Measurements from ENCODE around the gene BTF3.
A peak's percentile ranks its signal among the peaks of the same experiment; 100 is the strongest.
"Not testable (repeated sequence)": the region's sequence is repeated elsewhere in the genome, so short reads cannot be mapped to it uniquely, and the experiment has no call there.

The BTF3 gene

GRCh38 chr5:73486119-73486899 lies 11.9 kb upstream of the BTF3 start:
- DNase-seq = no peak

GRCh38 chr5:73487257-73487656 lies 11.0 kb upstream of the BTF3 start:
- DNase-seq = not testable (repeated sequence)

- no peak for DNase-seq
Measured at GRCh38 chr5:73487815-73488214, 10.4 kb upstream of the BTF3 start.

- no peak for DNase-seq
Measured at GRCh38 chr5:73488806-73489205, 9.4 kb upstream of the BTF3 start.

GRCh38 chr5:73490088-73490487 lies 8.2 kb upstream of the BTF3 start:
- no peak for DNase-seq

GRCh38 chr5:73491155-73491554 lies 7.1 kb upstream of the BTF3 start:
- no peak for DNase-seq

- no peak for DNase-seq
Measured at GRCh38 chr5:73493421-73493820, 4.8 kb upstream of the BTF3 start.

- no peak for DNase-seq
Measured at GRCh38 chr5:73494721-73495120, 3.5 kb upstream of the BTF3 start.

- DNase-seq = no peak
Measured at GRCh38 chr5:73495772-73496335, 2.4 kb upstream of the BTF3 start.

GRCh38 chr5:73496984-73497457 lies 1.2 kb upstream of the BTF3 start:
- DNase-seq = no peak

GRCh38 chr5:73497497-73498056 lies 665 bp upstream of the BTF3 start:
- no peak for DNase-seq

- no peak for DNase-seq
Measured at GRCh38 chr5:73499187-73499586, 945 bp downstream of the BTF3 start.

- no peak for DNase-seq
Measured at GRCh38 chr5:73499756-73500155, 1.5 kb downstream of the BTF3 start.

- no peak for DNase-seq
Measured at GRCh38 chr5:73501406-73501805, 3.2 kb downstream of the BTF3 start.

GRCh38 chr5:73506459-73506955 lies 8.3 kb downstream of the BTF3 start:
- DNase-seq = no peak

- DNase-seq = no peak
Measured at GRCh38 chr5:73507062-73507461, 8.8 kb downstream of the BTF3 start.

GRCh38 chr5:73508521-73508920 lies 10.3 kb downstream of the BTF3 start:
- not testable (repeated sequence) for DNase-seq

GRCh38 chr5:73513996-73514395 lies 15.8 kb downstream of the BTF3 start:
- DNase-seq = no peak

GRCh38 chr5:73514418-73514817 lies 16.2 kb downstream of the BTF3 start:
- DNase-seq = no peak

GRCh38 chr5:73515232-73515631 lies 17.0 kb downstream of the BTF3 start:
- DNase-seq = no peak

GRCh38 chr5:73519531-73520283 lies 21.5 kb downstream of the BTF3 start:
- peak; percentile 69 for DNase-seq

- DNase-seq = no peak
Measured at GRCh38 chr5:73522989-73523388, 24.7 kb downstream of the BTF3 start.

GRCh38 chr5:73523861-73524260 lies 25.6 kb downstream of the BTF3 start:
- DNase-seq = no peak

Measured in femur (tissue), 1 donor.